HG02973 (cell line): ENCODE measurements around the gene IGDCC3.

Experiments used
- ATAC-seq: cut with Tn5 transposase; IDR thresholded peaks from one replicate; pipeline ENCODE4 v1.9.1; 2021; ENCODE audit warnings: moderate library complexity; ENCODE audit not compliant: unreplicated experiment

IGDCC3 gene

DNA sequence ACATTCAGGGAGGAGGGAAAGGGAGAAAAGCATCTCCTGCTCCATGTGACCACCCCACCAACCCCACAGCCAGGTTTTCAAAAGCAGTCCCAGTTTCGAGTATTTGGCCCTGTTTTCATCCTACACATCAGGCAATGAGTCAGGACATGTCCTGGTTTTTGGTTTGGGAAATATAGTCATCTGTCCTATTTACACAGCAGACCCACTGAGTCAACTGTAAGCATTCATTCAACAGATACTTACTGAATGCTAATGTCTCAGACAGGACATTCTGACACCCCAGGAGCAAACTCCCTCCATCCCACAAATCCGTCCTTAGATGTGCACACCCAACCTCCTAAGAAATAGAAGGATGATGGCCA is 32.9 kb downstream of the IGDCC3 start:
- no peak for ATAC-seq

GRCh38 chr15:65344214-65344913 is 33.4 kb downstream of the IGDCC3 start:
- no peak for ATAC-seq

- ATAC-seq, result no peak
These were observed 34.3 kb downstream of the IGDCC3 start for GRCh38 chr15:65343374-65343981.

DNA sequence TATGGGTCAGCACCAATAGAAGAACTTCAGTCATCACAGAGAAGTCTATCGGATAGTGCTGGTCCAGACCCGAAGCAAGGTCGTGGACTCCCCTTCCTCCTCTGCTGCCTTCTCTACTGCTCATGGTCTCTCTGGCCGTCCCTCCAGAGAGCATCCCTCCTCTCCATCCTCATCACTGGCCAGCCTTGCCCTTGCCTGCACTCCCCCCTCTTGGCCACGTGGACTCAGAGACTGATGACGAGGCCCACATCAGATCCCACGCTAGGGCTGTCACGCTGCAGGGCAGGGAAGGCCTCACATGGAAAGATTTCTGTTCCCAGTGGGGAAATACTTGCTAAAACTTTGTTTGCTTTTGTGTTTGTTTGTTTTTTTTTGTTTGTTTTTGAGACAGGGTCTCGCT is 35.3 kb downstream of the IGDCC3 start:
- ATAC-seq, result no peak

GRCh38 chr15:65339920-65340319 is 37.9 kb downstream of the IGDCC3 start:
- ATAC-seq, result no peak

GRCh38 chr15:65339416-65339815 is 38.4 kb downstream of the IGDCC3 start:
- no peak for ATAC-seq

GRCh38 chr15:65338823-65339222 is 39.0 kb downstream of the IGDCC3 start:
- no peak for ATAC-seq

DNA sequence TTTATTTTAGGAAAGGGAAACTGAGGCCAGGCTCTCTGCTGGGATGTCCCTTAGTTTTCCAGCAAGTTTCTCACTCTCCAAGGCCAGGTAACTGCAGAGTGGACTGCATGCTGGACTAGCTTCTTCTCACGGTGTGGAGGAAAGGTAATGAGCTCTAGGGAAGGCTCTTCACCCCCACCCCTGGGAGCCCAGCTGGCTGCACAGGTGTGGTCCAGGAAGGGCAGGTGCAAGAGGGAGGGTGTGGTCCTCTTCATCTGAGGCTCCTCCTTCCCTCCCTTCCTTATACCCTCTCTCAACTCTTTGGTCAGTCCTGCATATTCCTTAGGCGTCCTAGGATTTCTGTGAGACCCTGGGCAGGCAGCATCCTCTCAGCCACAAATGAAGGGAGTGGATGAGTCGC is 39.4 kb downstream of the IGDCC3 start:
- no peak for ATAC-seq

DNA sequence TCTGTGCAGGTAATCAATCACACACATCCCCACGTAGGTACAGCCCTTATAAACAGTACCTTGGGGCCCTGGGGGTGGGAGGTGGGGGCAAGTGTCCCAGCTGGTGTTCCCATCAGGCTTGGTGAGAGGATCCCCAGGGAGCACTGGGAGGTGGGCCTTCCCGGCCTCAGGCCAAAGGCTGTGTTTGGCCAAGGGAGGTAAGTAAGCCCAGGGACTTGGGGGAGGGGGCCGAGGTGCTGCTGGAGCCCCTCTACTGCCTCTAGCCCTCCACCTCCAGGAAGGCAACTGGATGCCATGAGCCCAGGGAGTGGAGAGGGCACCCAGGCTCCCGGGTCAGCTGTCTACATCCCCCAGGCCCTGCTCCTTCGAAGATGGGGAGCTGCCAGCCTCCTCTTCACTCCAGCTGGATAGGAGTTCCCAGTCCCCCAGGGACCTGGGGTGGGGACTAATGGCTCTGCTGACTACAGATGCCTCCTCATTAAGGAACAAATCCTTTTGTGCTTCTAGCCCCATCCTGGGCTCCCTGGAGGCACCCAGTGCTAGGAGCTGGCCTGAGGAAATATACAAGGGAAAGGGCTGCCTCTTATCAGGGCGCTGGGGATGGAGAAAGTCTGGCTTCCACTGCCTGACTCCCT is 40.2 kb downstream of the IGDCC3 start:
- ATAC-seq, result no peak

DNA sequence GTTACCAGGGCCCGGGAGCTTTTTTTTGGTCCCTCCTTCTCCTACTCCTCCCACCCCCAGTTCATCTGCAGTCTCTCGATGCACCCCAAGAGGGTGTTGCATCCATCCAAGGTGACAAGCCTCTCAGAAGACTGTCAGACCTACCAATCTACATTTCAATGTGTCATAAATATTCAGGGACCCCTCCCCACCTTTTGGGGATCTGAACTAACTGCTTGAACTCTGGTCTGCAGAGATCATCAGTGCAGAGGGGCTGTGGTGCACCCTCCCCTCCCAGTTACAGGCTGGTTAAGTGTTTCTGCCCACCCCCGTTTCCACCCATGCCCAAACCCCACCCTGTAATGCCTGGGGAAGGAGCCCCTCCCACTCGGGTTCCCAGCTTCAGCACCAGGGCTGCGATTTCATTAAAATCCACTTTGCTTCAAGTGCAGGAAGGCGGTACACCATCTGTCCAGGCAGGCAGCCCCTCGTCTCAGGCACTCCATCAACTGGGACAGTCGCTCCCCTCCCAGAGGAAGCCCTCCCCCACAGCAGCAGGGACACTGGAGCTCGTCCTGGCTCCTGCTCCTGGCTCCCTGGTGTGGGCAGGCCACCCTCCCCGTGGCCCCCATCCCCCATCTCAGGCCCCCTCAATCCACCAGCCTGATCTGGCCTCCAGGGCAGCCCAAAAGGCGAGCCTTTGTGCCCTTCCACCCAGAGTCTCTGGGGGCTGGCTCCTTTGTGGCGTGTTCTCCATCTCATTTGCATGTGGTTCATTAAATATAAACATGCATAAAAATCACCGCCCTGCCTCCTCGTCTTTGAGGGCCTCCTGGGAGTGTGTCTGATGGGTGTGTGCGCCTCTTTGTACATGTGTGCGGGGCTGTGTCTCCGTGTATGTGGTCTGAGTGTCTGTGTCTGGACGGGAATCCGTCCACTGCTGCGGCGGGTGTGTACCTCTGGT is 41.0 kb downstream of the IGDCC3 start:
- ATAC-seq, result no peak

GRCh38 chr15:65335278-65336055 is 42.3 kb downstream of the IGDCC3 start:
- no peak for ATAC-seq

DNA sequence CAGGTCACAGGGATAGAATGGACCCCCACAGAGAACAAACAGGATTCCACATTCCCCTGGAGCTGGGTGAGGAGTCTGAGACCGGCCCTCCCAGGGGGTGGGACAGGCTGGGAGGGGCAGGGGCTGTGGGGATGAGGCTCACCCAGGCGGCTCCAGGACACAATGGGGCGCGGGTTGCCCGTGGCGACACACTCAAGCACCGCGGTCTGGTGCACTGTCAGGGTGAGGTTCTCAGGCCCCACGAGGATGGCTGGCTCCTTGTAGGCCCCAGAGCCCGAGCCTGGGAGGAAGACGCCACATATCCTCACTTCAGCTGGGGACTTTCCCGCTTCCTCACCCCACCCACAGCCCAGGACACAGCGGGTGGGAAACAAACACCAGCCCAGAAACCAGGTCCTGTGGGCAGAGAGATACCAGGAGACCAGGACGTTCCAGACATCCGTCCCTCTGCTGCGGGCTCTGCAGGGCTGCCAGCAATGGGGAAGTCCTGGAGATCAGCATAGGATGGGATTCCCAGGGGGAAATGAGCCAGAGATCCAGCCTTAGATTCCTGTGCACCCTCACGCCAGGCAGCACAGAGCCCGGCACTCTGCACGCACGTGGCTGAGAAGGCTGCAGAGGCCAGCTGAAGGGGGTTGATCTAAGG is 43.1 kb downstream of the IGDCC3 start:
- ATAC-seq, result no peak

- no peak for ATAC-seq
These were observed 43.9 kb downstream of the IGDCC3 start for GRCh38 chr15:65333856-65334255.

- no peak for ATAC-seq
These were observed 44.5 kb downstream of the IGDCC3 start for GRCh38 chr15:65333148-65333820.

GRCh38 chr15:65332391-65333147 is 45.2 kb downstream of the IGDCC3 start:
- no peak for ATAC-seq

DNA sequence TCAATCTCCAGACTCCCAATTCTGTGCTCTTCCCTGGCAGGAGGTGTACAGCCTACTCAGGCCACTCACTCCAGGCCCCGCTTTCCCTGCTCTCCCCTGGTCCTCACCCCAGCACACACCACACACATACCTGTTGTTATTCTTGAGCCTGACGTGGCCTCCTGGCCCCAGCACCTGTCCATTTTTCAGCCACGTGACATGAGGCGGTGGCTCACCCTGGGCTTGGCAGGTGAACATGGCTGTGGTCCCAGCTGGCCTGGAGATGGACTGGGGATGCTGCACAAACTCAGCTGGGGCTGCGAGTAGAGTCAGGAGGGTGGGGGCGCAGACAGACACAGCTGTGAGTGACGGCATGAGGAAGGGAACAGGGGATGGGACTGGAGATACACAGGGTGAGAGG is 46.0 kb downstream of the IGDCC3 start:
- no peak for ATAC-seq

GRCh38 chr15:65330934-65331645 is 46.7 kb downstream of the IGDCC3 start:
- no peak for ATAC-seq
